ENCODE data around the gene PTPRT.

PTPRT gene

DNA sequence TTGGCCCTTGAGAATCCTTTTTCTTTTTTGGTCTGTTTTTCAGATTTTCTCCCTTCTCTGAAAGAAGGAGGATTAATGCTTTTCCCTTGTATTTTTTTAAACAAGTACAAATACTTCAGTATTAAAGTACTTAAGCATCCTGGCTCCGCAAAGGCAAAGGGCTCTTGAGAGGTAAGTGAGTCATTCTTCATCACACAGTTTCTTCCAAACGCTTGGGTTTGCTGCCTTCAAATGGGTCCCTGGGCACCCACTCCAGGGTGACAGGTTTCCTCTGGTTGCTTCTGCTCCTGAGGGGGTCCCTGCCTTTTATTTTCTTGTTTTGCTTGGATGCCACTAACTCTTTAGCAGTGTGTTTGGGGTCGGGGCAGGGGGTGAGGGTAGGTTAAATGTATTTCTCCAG is 437.1 kb downstream of the PTPRT start:
- no peaks in the 10 kb centered on the region for H3K27me3 ChIP-seq
- no peaks in the 10 kb centered on the region for H3K9me3 ChIP-seq
- no peak overlapping the region for H3K4me3 ChIP-seq (ENCODE audit: low read depth in 1 of 2, low read length in 1 of 2)
- no peak overlapping the region for H3K27ac ChIP-seq
- no peak for TF ChIP-seq CTCF (IDR thresholded peaks at IDR 0.05)
- no peaks in the 10 kb centered on the region for H3K4me1 ChIP-seq (ENCODE audit: control insufficient read depth in 1 of 2, insufficient read depth in 1 of 2, low read depth in 1 of 2, low read length in 1 of 2)
- H3K36me3 ChIP-seq, result no peaks in the 10 kb centered on the region

DNA sequence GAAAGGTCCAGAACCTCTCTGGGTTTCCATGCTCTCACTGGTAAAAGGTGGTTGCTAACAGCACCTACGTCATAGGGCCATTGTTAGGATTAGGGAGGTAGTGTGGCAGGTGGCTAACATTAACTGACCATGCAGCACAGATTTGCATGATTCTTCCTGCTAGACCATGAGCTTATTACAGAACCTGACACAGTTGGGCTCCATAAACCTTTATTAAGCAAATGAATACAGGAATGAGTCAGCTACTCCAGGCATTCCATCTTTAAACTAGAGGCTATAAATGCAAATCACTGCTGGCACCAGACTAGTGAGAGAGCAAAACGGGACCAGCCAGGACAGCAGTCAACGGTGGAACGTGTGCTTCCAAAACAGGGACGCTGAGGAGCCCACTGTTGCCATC is 440.1 kb downstream of the PTPRT start:
- TF ChIP-seq CTCF (IDR thresholded peaks at IDR 0.05), result no peak
- Histone ChIP-seq H3K4me3 (ENCODE audit: low read depth in 1 of 2, low read length in 1 of 2) (no peak overlapping the region), H3K36me3 (no peaks in the 10 kb centered on the region)

DNA sequence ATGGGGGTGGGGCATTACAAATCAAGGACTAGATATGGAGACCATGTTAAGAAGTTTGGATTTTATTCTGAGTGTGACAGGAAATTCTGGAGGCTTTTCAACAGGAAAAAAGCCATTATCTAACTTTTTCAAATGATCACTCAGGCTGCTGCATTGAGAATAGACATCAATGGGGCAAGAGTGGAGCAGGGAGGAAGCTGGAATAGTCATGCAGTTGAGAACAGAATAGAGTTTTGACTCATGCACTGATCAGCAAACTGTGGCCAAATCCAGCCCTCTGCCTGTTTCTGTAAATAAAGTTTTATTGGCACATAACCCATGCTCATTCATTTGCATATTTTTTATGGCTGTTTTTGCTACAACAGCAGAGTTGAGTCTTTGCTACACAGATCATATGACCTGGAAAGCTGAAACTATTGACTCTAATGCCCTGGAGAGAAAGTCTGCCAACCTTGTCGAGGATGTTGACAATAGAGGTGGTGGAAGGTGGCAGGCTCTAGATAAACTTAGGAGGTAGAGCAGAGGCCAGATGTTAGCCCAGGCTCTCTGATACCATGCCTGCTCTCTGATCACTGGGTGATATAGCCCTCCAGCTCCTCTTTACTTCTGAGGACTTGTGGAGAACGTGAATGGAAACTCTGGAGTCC is 441.8 kb downstream of the PTPRT start:
- TF ChIP-seq CTCF (IDR thresholded peaks at IDR 0.05), result no peak
- Histone ChIP-seq H3K36me3 (no peaks in the 10 kb centered on the region), H3K9me3 (no peaks in the 10 kb centered on the region)

More for the DNA sequence above, 440.1 kb downstream of the PTPRT start:
- Histone ChIP-seq H3K9me3 (no peaks in the 10 kb centered on the region), H3K27me3 (no peaks in the 10 kb centered on the region), H3K27ac (no peak overlapping the region), H3K4me1 (ENCODE audit: control insufficient read depth in 1 of 2, insufficient read depth in 1 of 2, low read depth in 1 of 2, low read length in 1 of 2) (no peaks in the 10 kb centered on the region)

DNA sequence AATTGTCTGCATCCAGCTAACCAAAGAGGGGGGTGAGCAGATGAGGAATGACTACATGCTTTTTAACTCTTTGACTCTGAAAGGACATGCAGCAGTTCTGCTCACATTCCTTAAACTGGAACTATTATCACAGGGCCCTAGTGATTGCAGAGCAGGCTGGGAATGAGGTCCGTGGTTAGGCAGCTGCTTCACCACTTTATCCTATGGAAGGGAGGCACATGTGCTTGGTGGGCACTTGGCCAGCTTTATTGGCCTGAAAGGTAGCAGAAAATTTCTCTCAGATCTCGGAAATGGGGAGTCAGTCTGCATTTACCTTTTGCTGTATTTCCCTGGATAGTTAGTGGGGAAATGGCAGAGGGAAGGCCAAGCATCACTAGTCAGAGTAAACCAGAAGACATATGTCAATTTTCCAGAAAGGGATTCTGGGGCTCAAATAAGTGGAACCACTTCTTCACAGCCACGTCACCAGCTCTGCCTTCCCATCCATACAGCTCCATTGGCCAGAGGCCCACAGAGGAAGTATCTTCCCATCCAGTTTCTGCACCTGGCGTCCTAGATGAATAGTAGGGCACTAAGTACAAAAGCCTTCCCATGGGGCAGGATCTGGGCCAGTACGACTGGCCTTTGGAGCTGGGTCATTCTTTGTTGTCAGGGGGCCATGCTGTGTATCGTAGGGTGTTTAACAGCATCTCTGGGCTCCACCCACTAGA is 444.8 kb downstream of the PTPRT start:
- Histone ChIP-seq H3K36me3 (no peaks in the 10 kb centered on the region), H3K4me3 (ENCODE audit: low read depth in 1 of 2, low read length in 1 of 2) (no peak overlapping the region), H3K9me3 (no peaks in the 10 kb centered on the region), H3K27ac (no peak overlapping the region), H3K4me1 (ENCODE audit: control insufficient read depth in 1 of 2, insufficient read depth in 1 of 2, low read depth in 1 of 2, low read length in 1 of 2) (no peaks in the 10 kb centered on the region), H3K27me3 (no peaks in the 10 kb centered on the region)
- TF ChIP-seq CTCF (IDR thresholded peaks at IDR 0.05), result no peak

More for the DNA sequence above, 441.8 kb downstream of the PTPRT start:
- no peaks in the 10 kb centered on the region for H3K27me3 ChIP-seq
- H3K4me3 ChIP-seq (ENCODE audit: low read depth in 1 of 2, low read length in 1 of 2), result no peak overlapping the region
- H3K27ac ChIP-seq, result no peak overlapping the region
- no peaks in the 10 kb centered on the region for H3K4me1 ChIP-seq (ENCODE audit: control insufficient read depth in 1 of 2, insufficient read depth in 1 of 2, low read depth in 1 of 2, low read length in 1 of 2)

DNA sequence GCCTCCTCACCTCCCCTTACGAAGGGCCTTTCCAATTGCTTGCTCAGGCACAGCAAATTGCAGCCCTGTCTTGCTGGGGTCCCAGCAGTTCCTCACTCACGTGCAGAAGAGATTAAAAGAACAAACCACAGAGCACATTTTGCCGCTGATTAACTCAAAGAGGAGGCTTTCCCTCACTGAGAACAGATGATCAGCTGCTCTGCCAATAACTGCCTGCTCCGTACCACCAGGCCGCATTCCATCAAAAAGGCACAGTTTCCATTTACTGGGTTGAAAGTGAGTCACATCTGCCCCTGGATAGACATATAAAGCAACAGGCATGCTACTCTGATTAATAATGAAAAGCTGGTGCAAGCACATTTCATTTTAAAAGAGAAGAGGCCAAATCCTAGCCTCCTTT is 446.8 kb downstream of the PTPRT start:
- Histone ChIP-seq H3K4me1 (ENCODE audit: control insufficient read depth in 1 of 2, insufficient read depth in 1 of 2, low read depth in 1 of 2, low read length in 1 of 2) (no peaks in the 10 kb centered on the region), H3K9me3 (no peaks in the 10 kb centered on the region), H3K36me3 (no peaks in the 10 kb centered on the region), H3K27me3 (no peaks in the 10 kb centered on the region), H3K27ac (no peak overlapping the region), H3K4me3 (ENCODE audit: low read depth in 1 of 2, low read length in 1 of 2) (no peak overlapping the region)
- no peak for TF ChIP-seq CTCF (IDR thresholded peaks at IDR 0.05)

All from neutrophil (primary cell).